ENCODE measurements around the gene PICALM. TPM values are rescaled to one million over a fixed set of nuclear protein-coding genes. Genes with fewer than 3 reads are reported as not detected.

PICALM gene
- total RNA-seq, 1 experiment from 2014 or later = 321 TPM

GRCh38 chr11:85949798-85950197 lies 119.1 kb downstream of the PICALM start:
- no peak overlapping the region for H3K27ac Mint-ChIP-seq (ENCODE audit: unreplicated experiment)
- CTCF ChIA-PET = interaction anchor here (0.7 kb wide), 1 partner anchor 95 kb away, joined by 3 read pairs; the partner anchor contains the start of gene CCDC83
- DNase-seq = no peak
- Histone ChIP-seq H3K27me3 (replicated peaks; ENCODE audit: control insufficient read depth, insufficient read depth, low read length) (no peaks in the 10 kb centered on the region), H3K4me3 (ENCODE audit: low read depth, low read length) (no peak overlapping the region), H3K9me3 (peaks cover 10% of the 10 kb centered on the region; the same call in 1 of the 2 replicates), H3K36me3 (ENCODE audit: control insufficient read depth, insufficient read depth, low read length) (peaks cover 7% of the 10 kb centered on the region), H3K4me1 (peaks cover 9% of the 10 kb centered on the region; the same call in 1 of the 2 replicates)
- H3K27me3 Mint-ChIP-seq (ENCODE audit: insufficient read depth, unreplicated experiment) = no peaks in the 10 kb centered on the region
- H3K36me3 Mint-ChIP-seq (ENCODE audit: insufficient read depth, unreplicated experiment) = peaks cover 54% of the 10 kb centered on the region
- no peaks in the 10 kb centered on the region for H3K9me3 Mint-ChIP-seq (ENCODE audit: unreplicated experiment)
- no TSS peak for BruUV-seq (replicated peaks)
- intact Hi-C loops (cut with micrococcal nuclease; ENCODE audit: unreplicated experiment) = loop anchor here (10.0 kb wide), 2 partner anchors 255 to 355 kb away; no protein-coding TSS in a partner anchor
- POLR2A ChIA-PET = no interaction called here
- H3K4me1 Mint-ChIP-seq (ENCODE audit: low read depth, unreplicated experiment) = peaks cover 5% of the 10 kb centered on the region
- TF ChIP-seq CTCF (IDR thresholded peaks at IDR 0.05; ENCODE audit: insufficient read depth in 1 of 2, low read depth in 1 of 2, low read length in 1 of 2, severe bottlenecking in 1 of 2, unreplicated experiment in 1 of 2) = no peak
- no peak overlapping the region for H3K4me3 Mint-ChIP-seq (ENCODE audit: unreplicated experiment)

- peak in 1 of 2 experiments; percentile 46 for DNase-seq
- Mint-ChIP-seq H3K9me3 (ENCODE audit: unreplicated experiment) (no peaks in the 10 kb centered on the region), H3K4me1 (ENCODE audit: low read depth, unreplicated experiment) (peaks cover 5% of the 10 kb centered on the region), H3K36me3 (ENCODE audit: insufficient read depth, unreplicated experiment) (peaks cover 46% of the 10 kb centered on the region), H3K27me3 (ENCODE audit: insufficient read depth, unreplicated experiment) (no peaks in the 10 kb centered on the region), H3K4me3 (ENCODE audit: unreplicated experiment) (no peak overlapping the region), H3K27ac (ENCODE audit: unreplicated experiment) (no peak overlapping the region)
- BruUV-seq (replicated peaks) = no TSS peak
- Histone ChIP-seq H3K27me3 (replicated peaks; ENCODE audit: control insufficient read depth, insufficient read depth, low read length) (no peaks in the 10 kb centered on the region), H3K36me3 (ENCODE audit: control insufficient read depth, insufficient read depth, low read length) (peaks cover under 1% of the 10 kb centered on the region; the same call in 1 of the 2 replicates), H3K4me1 (peaks cover 9% of the 10 kb centered on the region; the same call in 1 of the 2 replicates), H3K4me3 (ENCODE audit: low read depth, low read length) (no peak overlapping the region), H3K9me3 (peaks cover 11% of the 10 kb centered on the region; the same call in 1 of the 2 replicates)
- TF ChIP-seq CTCF (IDR thresholded peaks at IDR 0.05; ENCODE audit: insufficient read depth in 1 of 2, low read depth in 1 of 2, low read length in 1 of 2, severe bottlenecking in 1 of 2, unreplicated experiment in 1 of 2) = no peak
- POLR2A ChIA-PET = no interaction called here
- CTCF ChIA-PET = interaction anchor here (0.7 kb wide), 2 partner anchors 94 to 339 kb away, joined by 3 to 4 read pairs; partner anchors contain the start of gene CCDC83
- intact Hi-C loops (cut with micrococcal nuclease; ENCODE audit: unreplicated experiment) = loop anchor here (10.0 kb wide), 2 partner anchors 254 to 354 kb away; no protein-coding TSS in a partner anchor
Observed at GRCh38 chr11:85948884-85949283, 120.0 kb downstream of the PICALM start.

- Mint-ChIP-seq H3K36me3 (ENCODE audit: insufficient read depth, unreplicated experiment) (peaks cover 34% of the 10 kb centered on the region), H3K4me1 (ENCODE audit: low read depth, unreplicated experiment) (peaks cover 5% of the 10 kb centered on the region), H3K9me3 (ENCODE audit: unreplicated experiment) (no peaks in the 10 kb centered on the region), H3K27ac (ENCODE audit: unreplicated experiment) (no peak overlapping the region), H3K27me3 (ENCODE audit: insufficient read depth, unreplicated experiment) (no peaks in the 10 kb centered on the region), H3K4me3 (ENCODE audit: unreplicated experiment) (no peak overlapping the region)
- TF ChIP-seq CTCF (IDR thresholded peaks at IDR 0.05; ENCODE audit: insufficient read depth in 1 of 2, low read depth in 1 of 2, low read length in 1 of 2, severe bottlenecking in 1 of 2, unreplicated experiment in 1 of 2) = no peak
- no peaks in the 10 kb centered on the region for H3K27me3 ChIP-seq (replicated peaks; ENCODE audit: control insufficient read depth, insufficient read depth, low read length)
- intact Hi-C loops (cut with micrococcal nuclease; ENCODE audit: unreplicated experiment) = loop anchor here (10.0 kb wide), 2 partner anchors 253 to 353 kb away; no protein-coding TSS in a partner anchor
- H3K9me3 ChIP-seq = peaks cover 11% of the 10 kb centered on the region; the same call in 1 of the 2 replicates
- ChIA-PET POLR2A (no interaction called here), CTCF (no interaction called here)
- no TSS peak for BruUV-seq (replicated peaks)
- peaks cover 9% of the 10 kb centered on the region; the same call in 1 of the 2 replicates for H3K4me1 ChIP-seq
- no peak overlapping the region for H3K4me3 ChIP-seq (ENCODE audit: low read depth, low read length)
- DNase-seq = no peak
- no peaks in the 10 kb centered on the region for H3K36me3 ChIP-seq (ENCODE audit: control insufficient read depth, insufficient read depth, low read length)
Observed at GRCh38 chr11:85947431-85948272, 121.2 kb downstream of the PICALM start.

All from Caco-2 (cell line).